ENCODE measurements around the gene IQCF5. TPM values are rescaled to one million over a fixed set of nuclear protein-coding genes. Genes with fewer than 3 reads are reported as not detected.
"Not testable (repeated sequence)": the region's sequence is repeated elsewhere in the genome, so short reads cannot be mapped to it uniquely, and the experiment has no call there.

The IQCF5 gene
- total RNA-seq, 2 experiments from 2014 or later, result not detected

GRCh38 chr3:51888463-51889105, 13.2 kb upstream of the IQCF5 start:
- Mint-ChIP-seq H3K4me3 (no peak overlapping the region), H3K4me1 (peaks cover 25% of the 10 kb centered on the region), H3K27ac (no peak overlapping the region), H3K36me3 (ENCODE audit: low read depth) (no peaks in the 10 kb centered on the region), H3K9me3 (no peaks in the 10 kb centered on the region), H3K27me3 (peaks cover 18% of the 10 kb centered on the region)
- DNase-seq, result no peak
- CTCF ChIA-PET, result no interaction called here
- POLR2A ChIA-PET, result no interaction called here

DNA sequence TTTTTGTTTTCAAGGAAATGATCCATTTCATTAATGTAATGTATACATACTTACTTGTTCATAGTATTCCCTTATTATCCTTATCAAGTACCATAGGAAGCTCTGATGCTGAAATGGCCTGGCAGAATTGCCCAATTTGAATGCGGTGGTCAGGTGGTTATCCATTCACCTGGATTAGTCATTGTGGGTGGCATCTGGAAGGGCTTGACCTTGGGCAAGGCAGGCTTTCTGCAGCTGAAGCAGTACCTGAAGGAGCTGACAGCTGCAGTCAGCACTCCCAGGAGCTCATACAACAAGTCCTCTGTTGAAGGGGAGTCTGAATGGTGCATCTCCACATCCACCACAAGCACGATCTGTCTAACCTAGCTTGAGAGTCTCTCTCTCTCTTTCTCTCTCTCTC, 12.2 kb upstream of the IQCF5 start:
- no peak overlapping the region for H3K4me3 Mint-ChIP-seq
- peaks cover 25% of the 10 kb centered on the region for H3K4me1 Mint-ChIP-seq
- H3K27me3 Mint-ChIP-seq, result peaks cover 23% of the 10 kb centered on the region
- no peaks in the 10 kb centered on the region for H3K36me3 Mint-ChIP-seq (ENCODE audit: low read depth)
- H3K9me3 Mint-ChIP-seq, result no peaks in the 10 kb centered on the region
- ChIA-PET CTCF (no interaction called here), POLR2A (no interaction called here)
- H3K27ac Mint-ChIP-seq, result no peak overlapping the region
- no peak for DNase-seq

GRCh38 chr3:51886447-51886846, 11.0 kb upstream of the IQCF5 start:
- CTCF ChIA-PET, result no interaction called here
- Mint-ChIP-seq H3K9me3 (no peaks in the 10 kb centered on the region), H3K27me3 (peaks cover 32% of the 10 kb centered on the region), H3K4me3 (no peak overlapping the region), H3K27ac (no peak overlapping the region), H3K4me1 (peaks cover 15% of the 10 kb centered on the region), H3K36me3 (ENCODE audit: low read depth) (no peaks in the 10 kb centered on the region)
- DNase-seq, result no peak
- POLR2A ChIA-PET, result no interaction called here

GRCh38 chr3:51879937-51880336, 4.5 kb upstream of the IQCF5 start:
- POLR2A ChIA-PET, result no interaction called here
- no peaks in the 10 kb centered on the region for H3K36me3 Mint-ChIP-seq (ENCODE audit: low read depth)
- CTCF ChIA-PET, result no interaction called here
- no peak overlapping the region for H3K4me3 Mint-ChIP-seq
- peaks cover 28% of the 10 kb centered on the region for H3K27me3 Mint-ChIP-seq
- no peak overlapping the region for H3K27ac Mint-ChIP-seq
- no peaks in the 10 kb centered on the region for H3K4me1 Mint-ChIP-seq
- H3K9me3 Mint-ChIP-seq, result no peaks in the 10 kb centered on the region
- no peak for DNase-seq

DNA sequence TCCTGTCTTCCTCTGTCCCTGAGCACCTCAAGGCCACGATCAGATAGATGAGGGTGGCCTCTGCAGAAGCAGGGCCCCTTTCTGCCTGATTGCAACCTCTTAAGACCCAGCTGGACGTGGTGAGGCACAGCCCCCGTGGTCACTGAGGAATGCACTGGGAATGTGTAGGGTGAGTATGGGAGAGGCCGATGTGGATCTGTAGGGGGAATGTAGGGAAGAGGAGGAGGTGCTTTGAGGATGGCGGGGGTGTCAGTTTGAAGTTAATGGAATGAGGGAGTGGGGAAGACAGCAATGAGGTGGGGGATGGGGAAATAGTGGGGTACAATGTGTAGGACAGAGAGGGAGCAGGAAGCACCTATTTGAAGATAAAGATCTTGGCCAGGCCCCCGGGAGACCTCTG, 785 bp upstream of the IQCF5 start:
- no peak for DNase-seq
- CTCF ChIA-PET, result no interaction called here
- Mint-ChIP-seq H3K36me3 (ENCODE audit: low read depth) (no peaks in the 10 kb centered on the region), H3K4me3 (no peak overlapping the region), H3K9me3 (no peaks in the 10 kb centered on the region), H3K27me3 (peaks cover 4% of the 10 kb centered on the region), H3K4me1 (no peaks in the 10 kb centered on the region), H3K27ac (no peak overlapping the region)
- POLR2A ChIA-PET, result no interaction called here

DNA sequence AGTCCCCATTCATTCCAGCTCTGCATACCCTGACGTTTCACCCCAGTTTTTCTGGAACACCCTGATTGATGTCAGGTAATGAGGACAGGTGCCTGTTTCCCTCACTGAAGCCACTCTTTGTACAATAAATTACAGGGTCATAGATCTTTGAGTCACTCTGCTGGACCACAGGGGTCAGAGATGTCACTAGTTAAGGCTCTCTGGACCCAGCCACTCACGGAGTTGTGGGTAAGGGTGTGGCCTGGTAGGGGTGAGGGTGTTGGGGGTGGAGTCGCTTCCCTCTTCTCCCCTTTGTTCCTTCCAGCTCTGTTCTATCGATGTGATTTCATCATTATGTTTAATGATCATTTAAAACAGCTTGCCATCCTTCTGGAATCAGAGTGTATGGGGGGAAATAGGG, 512 bp downstream of the IQCF5 start:
- peaks cover 11% of the 10 kb centered on the region for H3K27me3 Mint-ChIP-seq
- no peak for DNase-seq
- no peak overlapping the region for H3K27ac Mint-ChIP-seq
- no peaks in the 10 kb centered on the region for H3K4me1 Mint-ChIP-seq
- no peaks in the 10 kb centered on the region for H3K36me3 Mint-ChIP-seq (ENCODE audit: low read depth)
- ChIA-PET CTCF (no interaction called here), POLR2A (no interaction called here)
- no peak overlapping the region for H3K4me3 Mint-ChIP-seq
- H3K9me3 Mint-ChIP-seq, result no peaks in the 10 kb centered on the region

DNA sequence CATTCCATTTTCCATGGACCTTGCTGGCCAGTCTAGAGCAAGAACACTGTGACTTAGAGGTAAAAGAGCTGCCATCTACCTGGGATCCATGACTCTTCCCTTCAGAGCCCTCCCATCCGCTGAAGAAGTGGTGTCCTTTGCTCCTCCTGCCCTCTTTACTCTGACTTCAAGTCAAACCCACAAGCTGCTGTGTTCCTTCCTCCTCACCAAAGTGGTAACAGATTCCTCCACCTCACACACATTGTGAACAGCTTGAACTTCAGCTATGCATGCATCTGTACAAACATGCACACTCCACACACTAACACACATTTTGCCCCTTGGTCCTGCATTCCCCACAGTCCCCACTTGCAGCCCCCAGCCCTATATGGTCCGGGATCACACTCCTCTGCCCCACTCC, 990 bp downstream of the IQCF5 start:
- no peak for DNase-seq
- peaks cover 15% of the 10 kb centered on the region for H3K27me3 Mint-ChIP-seq
- no peaks in the 10 kb centered on the region for H3K9me3 Mint-ChIP-seq
- H3K27ac Mint-ChIP-seq, result no peak overlapping the region
- no peak overlapping the region for H3K4me3 Mint-ChIP-seq
- CTCF ChIA-PET, result no interaction called here
- H3K36me3 Mint-ChIP-seq (ENCODE audit: low read depth), result no peaks in the 10 kb centered on the region
- POLR2A ChIA-PET, result no interaction called here
- H3K4me1 Mint-ChIP-seq, result no peaks in the 10 kb centered on the region

- POLR2A ChIA-PET, result no interaction called here
- no peaks in the 10 kb centered on the region for H3K9me3 Mint-ChIP-seq
- no peaks in the 10 kb centered on the region for H3K4me1 Mint-ChIP-seq
- H3K4me3 Mint-ChIP-seq, result no peak overlapping the region
- H3K36me3 Mint-ChIP-seq (ENCODE audit: low read depth), result no peaks in the 10 kb centered on the region
- H3K27me3 Mint-ChIP-seq, result peaks cover 18% of the 10 kb centered on the region
- DNase-seq, result no peak
- CTCF ChIA-PET, result no interaction called here
- H3K27ac Mint-ChIP-seq, result no peak overlapping the region
Measured at GRCh38 chr3:51873876-51874275, 1.5 kb downstream of the IQCF5 start.

GRCh38 chr3:51873253-51873766, 2.1 kb downstream of the IQCF5 start:
- CTCF ChIA-PET, result no interaction called here
- POLR2A ChIA-PET, result no interaction called here
- no peaks in the 10 kb centered on the region for H3K36me3 Mint-ChIP-seq (ENCODE audit: low read depth)
- H3K27ac Mint-ChIP-seq, result no peak overlapping the region
- no peaks in the 10 kb centered on the region for H3K9me3 Mint-ChIP-seq
- no peak overlapping the region for H3K4me3 Mint-ChIP-seq
- DNase-seq, result no peak
- H3K4me1 Mint-ChIP-seq, result no peaks in the 10 kb centered on the region
- H3K27me3 Mint-ChIP-seq, result peaks cover 19% of the 10 kb centered on the region

DNA sequence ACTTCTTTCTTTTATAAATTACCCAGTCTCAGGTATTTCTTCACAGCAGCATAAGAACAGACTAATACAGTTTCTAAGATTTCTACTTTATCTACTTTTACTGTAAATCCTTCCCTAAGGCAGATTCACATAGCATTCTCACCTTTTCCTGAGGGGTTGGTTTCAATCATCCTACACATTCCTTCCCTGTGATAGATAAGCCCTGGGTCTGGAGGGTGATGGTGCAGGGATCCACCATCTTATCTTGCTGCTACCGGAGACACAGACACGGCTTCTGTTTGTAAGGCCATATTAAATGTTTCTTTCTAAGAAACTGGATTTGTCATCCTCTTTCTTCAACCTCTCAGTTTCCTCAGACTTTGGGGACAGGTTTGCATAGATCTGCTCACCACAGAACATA, 6.1 kb downstream of the IQCF5 start:
- no peak for DNase-seq
- no peaks in the 10 kb centered on the region for H3K9me3 Mint-ChIP-seq
- ChIA-PET POLR2A (no interaction called here), CTCF (no interaction called here)
- H3K4me3 Mint-ChIP-seq, result no peak overlapping the region
- H3K27ac Mint-ChIP-seq, result no peak overlapping the region
- H3K4me1 Mint-ChIP-seq, result no peaks in the 10 kb centered on the region
- peaks cover 28% of the 10 kb centered on the region for H3K27me3 Mint-ChIP-seq
- no peaks in the 10 kb centered on the region for H3K36me3 Mint-ChIP-seq (ENCODE audit: low read depth)

DNA sequence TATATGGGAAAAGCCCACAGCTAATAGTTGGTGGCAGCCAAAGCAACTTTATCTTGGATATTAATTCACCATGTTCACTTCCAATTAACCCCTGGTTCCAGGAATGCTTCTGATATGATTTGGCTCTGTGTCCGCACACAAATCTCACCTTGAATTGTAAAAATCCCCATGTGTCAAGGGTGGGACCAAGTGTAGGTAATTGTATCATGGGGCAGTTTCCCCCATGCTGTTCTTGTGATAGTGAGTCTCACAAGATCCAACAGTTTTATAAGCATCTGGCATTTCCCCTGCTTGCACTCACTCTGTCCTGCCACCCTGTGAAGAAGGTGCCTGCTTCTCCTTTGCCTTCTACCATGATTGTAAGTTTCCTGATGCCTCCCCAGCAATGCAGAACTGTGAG, 6.5 kb downstream of the IQCF5 start:
- DNase-seq; POLR2A ChIA-PET; H3K4me3 Mint-ChIP-seq; H3K9me3 Mint-ChIP-seq; H3K4me1 Mint-ChIP-seq; H3K27ac Mint-ChIP-seq; CTCF ChIA-PET; H3K36me3 Mint-ChIP-seq (ENCODE audit: low read depth): not testable (repeated sequence)
- peaks cover 28% of the 10 kb centered on the region for H3K27me3 Mint-ChIP-seq

DNA sequence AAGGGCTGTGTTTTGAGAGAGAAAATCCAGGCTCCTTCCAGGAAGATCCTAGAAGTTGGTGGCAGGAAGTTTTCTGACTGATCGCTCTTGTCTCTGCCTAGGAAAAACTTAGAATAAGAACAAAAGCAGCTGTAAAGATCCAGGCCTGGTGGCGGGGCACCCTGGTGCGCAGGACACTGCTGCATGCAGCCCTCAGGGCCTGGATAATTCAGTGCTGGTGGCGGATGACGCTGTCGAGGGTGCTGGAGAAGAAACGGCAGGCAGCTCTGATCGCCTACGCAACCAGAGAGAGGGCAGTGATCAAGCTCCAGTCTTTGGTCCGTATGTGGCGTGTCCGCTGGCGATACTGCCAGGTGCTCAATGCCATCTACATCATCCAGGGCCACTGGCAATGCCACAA, 12.5 kb downstream of the IQCF5 start:
- Mint-ChIP-seq H3K27ac (no peak overlapping the region), H3K27me3 (peaks cover 17% of the 10 kb centered on the region), H3K36me3 (ENCODE audit: low read depth) (no peaks in the 10 kb centered on the region), H3K9me3 (no peaks in the 10 kb centered on the region), H3K4me1 (no peaks in the 10 kb centered on the region), H3K4me3 (no peak overlapping the region)
- CTCF ChIA-PET, result no interaction called here
- DNase-seq, result no peak
- POLR2A ChIA-PET, result no interaction called here

DNA sequence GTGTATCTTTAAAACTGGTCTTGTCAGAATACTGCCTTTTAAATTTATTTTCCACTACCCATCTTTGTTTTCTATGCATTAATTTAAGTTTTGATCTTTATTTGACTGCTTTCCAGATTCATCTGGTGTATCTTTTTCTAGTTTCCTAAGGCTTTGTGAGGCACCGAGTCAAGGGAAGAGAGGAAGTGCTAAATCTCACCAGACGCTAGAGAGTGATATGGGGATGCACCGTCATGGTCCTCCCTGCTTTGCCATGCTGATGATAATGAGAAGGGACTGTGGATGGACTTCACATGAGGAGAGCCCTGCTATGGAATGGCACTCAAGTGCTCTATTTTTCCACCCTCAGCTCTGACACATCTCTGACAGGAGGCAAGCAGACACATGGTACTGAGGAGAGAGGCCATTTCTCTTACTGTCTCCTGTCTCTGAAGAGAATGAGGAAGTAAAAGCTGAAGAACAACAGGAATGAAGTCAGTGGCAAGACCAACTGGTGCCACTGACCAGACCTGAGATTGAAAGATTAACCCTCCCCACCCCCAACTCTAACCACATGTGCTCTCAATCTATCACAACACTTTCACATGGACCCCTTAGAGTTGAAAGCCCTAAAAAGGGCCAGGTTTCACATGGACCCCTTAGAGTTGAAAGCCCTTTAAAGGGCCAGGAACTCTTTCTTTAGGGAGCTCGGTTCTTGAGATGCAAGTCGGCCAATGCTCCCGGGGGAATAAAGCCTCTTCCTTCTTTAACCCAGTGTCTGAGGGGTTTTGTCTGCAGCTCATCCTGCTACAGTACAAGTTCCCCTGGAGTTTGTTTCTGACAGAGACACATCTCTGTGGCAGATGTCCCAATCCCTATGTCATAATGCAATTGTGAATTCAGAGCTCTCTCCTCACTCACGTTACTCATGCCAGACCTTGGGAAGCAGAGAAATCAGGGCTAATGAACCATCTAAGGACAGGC, 14.4 kb downstream of the IQCF5 start, which contains the start of gene IQCF2:
TSS of gene IQCF2 (plus strand) at position 913 of the 963 bp plus-strand sequence. CDS start 52 bp downstream, outside the sequence.
- ChIA-PET POLR2A (no interaction called here), CTCF (no interaction called here)
- no peak within 1 kb of the TSS for H3K27ac Mint-ChIP-seq
- H3K4me3 Mint-ChIP-seq, result no peak within 1 kb of the TSS
- no peaks in the 10 kb centered on the region for H3K36me3 Mint-ChIP-seq (ENCODE audit: low read depth)
- H3K27me3 Mint-ChIP-seq, result peaks cover 10% of the 10 kb centered on the region
- no peak for DNase-seq
- H3K4me1 Mint-ChIP-seq, result no peaks in the 10 kb centered on the region
- H3K9me3 Mint-ChIP-seq, result peaks cover 8% of the 10 kb centered on the region
